Measurements from ENCODE around the gene CASZ1.

Gene CASZ1

DNA sequence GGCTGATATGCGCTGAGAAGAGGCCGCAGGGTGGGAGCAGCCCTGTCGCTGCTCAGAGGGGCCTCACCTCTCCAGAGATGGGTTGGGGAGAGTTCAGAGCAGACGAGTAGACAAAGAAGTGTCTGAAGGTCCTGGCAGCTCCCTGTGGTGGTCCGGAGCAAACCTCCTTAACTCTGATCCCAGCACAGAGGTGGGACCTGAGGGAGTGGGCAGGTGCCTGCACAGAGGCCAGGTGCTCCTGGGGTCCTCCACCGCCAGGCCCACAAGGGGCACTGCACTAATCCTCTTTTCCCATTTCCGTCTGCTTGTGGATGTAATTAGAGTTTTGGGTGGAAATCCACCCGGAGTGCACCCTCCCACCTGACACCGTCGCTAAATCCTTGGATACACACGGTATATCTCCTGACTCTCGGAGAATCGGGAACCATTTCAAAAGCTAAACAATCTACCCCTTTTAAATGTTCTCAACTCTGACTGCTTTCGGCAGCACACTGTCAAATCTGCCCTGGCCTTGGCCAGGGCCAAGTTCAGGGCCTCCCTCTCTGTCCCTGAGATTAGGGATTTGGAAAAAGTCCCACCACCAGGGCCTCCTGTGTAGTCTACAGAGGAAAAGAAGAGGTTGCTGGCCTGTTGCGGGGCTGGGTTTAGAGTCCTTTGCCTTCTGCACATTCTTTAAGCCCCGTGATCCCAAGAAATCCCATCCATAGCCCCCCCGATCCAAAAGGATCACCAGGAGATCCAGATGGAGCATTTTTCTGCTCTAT lies 22.4 kb downstream of the CASZ1 start:
- DNase-seq (ENCODE audit: low read depth), result no peak

- DNase-seq (ENCODE audit: low read depth), result no peak
Observed at GRCh38 chr1:10773376-10773775, 23.1 kb downstream of the CASZ1 start.

DNA sequence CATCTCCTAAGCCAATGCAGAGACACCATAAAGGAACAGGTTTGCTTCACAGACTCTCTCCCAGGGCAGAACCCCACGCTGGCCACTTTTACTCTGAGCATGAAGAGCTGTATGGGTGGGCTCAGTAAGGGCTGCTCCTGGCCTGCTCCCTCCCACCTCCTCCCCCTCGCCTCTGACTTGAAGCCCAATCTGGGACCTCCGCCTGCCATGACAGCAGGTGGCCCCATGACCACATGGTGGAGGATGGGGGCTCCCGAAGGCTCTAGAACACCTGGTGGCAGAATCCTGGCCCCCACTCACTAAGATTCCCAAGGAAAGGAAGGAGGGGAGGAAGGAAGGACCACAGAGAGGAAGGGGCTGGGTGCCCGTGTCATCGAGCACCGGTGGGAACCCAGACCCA lies 23.7 kb downstream of the CASZ1 start:
- DNase-seq (ENCODE audit: low read depth), result no peak

DNA sequence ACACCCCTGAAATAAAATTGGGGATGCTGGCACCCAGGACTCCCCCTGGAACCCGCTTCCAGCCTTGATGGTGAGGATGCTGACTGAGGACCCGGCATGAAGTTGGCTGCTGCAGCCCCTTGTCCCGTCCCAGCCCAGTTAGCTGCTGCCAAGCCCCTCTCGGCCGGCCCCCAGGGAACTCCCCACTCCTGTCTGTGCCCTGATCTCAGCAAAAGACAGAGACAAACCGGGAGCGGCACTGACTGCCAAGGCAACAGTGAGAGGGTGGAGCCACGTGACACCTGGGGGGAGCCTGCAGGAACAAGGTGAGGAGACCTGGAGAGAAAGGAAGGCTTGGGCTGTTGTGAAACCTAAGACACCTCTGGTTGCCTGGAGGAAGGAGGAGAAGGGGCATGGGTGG lies 24.7 kb downstream of the CASZ1 start:
- no peak for DNase-seq (ENCODE audit: low read depth)

DNA sequence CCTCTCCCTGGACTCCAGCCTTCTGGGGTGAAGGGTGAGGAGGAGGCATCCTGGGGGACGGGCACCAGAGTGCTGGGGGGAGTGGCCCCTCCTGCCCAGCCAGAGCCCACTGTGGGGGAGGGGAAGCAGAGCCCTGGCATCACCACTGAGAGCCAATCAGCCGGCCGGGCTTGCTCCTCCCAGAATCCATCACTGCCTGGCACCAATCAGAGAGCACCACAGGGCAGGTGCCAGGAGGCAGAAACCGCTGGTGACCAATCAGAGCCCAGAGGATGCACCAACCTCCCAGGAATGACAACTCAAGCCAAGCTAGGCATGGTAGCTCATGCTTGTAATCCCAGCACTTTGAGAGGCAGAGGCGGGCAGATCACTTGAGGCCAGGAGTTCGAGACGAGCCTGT lies 27.9 kb downstream of the CASZ1 start:
- no peak for DNase-seq (ENCODE audit: low read depth)

DNA sequence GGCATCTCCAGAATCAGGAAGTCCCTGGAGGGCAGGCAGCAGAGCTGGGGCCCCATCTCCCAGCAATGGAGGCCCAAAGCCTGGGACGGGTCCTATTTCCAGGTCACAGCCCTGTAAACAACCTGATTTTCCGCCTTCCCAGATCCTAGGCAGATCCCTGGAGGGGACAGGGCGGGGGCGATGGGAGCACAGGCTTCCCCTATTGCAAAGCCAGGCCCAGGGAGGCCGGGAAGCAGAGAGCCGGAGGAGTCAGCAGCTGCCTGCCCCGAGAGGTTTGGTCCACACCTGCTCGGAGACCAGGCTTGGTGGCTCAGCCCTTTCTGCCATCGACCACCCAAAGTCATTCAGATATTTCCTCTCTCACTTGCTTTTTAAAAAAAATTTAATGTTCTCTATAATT lies 29.2 kb downstream of the CASZ1 start:
- no peak for DNase-seq (ENCODE audit: low read depth)

- no peak for DNase-seq (ENCODE audit: low read depth)
Observed at GRCh38 chr1:10765734-10766478, 30.5 kb downstream of the CASZ1 start.

- DNase-seq (ENCODE audit: low read depth), result no peak
Observed at GRCh38 chr1:10765304-10765703, 31.1 kb downstream of the CASZ1 start.

- no peak for DNase-seq (ENCODE audit: low read depth)
Observed at GRCh38 chr1:10764296-10764798, 32.1 kb downstream of the CASZ1 start.

DNA sequence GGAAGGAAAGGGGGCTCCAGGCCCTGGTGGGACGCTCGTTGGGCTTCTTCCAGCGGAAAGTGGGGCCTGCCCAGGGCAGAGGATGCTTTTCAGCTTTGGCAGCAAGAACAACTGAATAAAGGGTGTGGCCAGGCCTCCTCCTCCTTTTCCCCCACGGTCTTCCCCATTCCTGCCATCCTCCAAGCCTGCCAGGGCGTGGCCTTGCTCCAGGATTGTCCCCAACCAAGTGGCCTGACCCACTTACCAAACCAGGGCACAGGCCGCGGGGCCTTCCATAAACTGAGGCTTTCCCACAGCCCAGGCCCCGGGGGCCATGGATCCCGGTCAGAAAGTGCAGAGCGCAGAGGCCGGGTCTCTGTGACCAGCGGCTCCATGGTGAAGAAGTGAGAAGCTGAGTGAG lies 33.6 kb downstream of the CASZ1 start:
- no peak for DNase-seq (ENCODE audit: low read depth)

- no peak for DNase-seq (ENCODE audit: low read depth)
Observed at GRCh38 chr1:10762153-10762523, 34.3 kb downstream of the CASZ1 start.

DNA sequence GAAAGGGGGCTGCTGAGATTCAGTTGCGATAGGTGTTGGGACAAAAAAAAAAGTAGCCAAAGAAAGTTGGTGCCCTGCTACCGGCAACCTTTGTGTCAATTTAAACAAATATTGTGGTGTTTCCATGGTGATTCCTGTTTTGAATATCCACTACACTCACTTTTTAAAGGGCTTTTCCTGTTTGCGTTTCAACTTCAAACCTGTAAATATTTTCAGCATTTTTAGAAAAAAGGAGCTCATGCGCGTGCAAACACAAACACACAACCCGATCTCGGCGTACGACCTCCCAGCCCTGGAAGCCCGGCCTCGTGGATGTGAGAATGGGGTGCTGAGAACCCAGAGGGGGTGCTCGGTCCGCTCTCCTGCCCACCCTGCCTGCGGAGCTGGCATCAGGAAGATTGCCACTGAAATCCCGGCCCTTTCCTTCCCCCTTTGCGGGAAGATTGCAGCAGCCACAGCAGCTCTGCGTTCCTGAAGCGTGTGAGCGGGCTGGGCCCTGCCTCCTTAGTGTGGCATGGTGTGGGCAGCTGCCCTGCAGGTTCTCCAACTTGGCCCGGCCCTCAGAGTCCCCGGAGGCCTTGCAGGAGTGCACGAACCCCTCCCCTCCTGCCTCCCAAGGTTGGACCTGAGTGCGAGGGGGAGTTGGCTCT lies 34.8 kb downstream of the CASZ1 start:
- no peak for DNase-seq (ENCODE audit: low read depth)

GRCh38 chr1:10760566-10761502 lies 35.6 kb downstream of the CASZ1 start:
- no peak for DNase-seq (ENCODE audit: low read depth)

- DNase-seq (ENCODE audit: low read depth), result no peak
Observed at GRCh38 chr1:10759413-10760200, 36.8 kb downstream of the CASZ1 start.

GRCh38 chr1:10756842-10757241 lies 39.6 kb downstream of the CASZ1 start:
- no peak for DNase-seq (ENCODE audit: low read depth)

DNA sequence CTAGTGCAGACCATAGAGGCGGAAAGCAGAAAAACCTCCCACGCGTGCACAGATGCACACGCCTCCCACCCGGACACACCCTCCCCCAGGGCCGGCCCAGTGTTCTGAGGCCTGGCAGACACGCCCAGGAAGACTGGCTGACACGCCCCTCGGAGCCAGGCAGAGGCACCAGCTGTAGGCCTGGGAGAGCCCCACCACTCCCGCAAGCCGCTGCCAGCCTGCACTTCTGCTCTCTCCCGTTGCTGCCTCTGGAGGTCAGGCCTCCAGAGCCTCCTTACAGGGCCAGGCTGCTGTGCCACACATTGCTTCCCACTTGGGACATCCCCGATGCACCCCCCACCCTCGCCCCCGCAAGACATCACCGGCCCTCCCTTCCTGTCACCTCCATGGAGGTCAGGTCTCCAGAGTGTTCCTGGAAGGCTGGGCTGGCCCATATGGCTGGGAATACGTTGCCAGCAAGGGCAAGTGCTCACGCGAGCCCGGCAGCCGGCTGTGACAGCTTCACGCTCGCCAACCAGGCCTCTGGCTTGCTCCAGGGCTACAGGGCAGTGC lies 40.4 kb downstream of the CASZ1 start:
- peak; percentile 35 for DNase-seq (ENCODE audit: low read depth)

DNA sequence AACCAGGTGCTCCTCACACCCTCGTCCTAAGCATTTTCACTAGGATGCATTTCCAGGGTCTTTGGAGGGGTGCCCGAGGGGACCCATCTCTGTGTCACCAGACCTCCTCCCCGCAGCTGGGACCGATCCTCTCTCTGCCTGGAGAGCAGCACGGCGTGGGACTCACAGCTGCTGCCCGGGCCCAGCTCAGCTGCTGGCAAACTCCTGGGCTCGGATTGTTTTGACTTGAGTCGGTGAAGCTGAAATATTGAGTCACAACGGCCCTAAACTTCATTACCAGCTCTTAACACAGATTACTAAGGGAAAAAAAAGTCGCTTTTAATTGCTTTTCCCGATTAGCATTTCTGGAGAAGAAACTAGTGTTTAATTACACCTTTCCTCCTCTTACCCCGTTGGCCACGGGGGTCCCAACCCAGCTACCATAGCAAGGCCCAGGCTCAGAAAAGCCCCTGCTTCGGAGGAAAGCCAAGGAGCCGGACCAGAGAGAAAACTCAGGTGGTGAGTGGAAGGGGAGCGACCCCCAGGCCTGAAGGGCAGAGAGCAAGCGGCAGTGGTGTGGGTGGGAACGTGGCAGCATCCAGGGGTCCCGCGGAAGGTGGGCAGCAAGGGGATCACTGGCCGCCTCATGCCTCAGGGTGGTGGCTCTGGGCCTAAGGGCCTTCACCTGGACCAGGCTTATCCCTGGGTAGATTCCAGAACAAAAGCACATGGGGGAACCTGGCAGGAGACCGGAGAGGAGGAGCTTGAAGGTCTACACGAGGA lies 41.7 kb downstream of the CASZ1 start:
- no peak for DNase-seq (ENCODE audit: low read depth)

DNA sequence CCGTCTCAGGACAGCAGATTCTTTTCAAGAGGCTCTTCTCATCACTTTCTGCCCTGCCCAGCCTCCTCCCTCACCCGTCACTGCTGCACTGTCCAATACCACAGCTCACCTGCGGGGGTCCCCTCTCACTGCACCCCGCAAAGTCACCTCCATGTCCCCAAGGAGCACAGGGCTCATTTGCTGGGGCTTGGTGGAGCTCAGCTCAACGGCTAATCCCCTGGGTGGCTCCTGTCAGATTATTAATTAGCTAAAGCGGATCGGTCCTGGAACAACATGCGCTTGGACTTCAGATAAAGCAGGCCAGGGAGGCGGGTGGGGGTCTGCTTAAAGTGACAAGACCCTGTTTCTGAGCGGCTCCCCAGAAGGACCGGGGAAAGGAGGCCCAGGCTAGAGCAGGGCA lies 43.1 kb downstream of the CASZ1 start:
- no peak for DNase-seq (ENCODE audit: low read depth)

DNA sequence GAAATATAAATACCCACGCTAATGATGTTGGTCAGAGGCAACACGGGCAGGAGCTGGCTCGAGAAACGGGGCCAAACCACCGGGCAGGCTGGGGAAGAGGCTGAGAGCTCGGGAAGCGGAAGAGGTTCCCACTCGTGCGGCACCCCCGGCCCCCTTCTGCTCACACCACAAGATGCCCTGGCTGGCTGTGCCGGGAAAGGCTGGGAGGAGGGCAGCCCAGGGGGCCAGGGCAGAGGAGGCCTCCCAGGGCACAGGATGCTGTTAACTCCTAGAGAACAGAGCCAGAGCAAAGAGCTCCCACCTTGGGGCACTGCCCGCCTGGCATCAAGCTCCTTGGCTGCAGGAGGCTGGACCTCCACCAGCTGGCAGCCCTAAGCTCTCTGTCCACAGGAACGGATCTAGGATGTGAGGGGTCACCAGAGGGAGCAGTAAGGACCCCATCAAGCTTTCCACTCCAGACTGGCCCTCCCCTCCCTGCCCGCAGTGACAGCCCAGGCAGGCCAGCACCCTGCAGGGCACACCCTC lies 44.8 kb downstream of the CASZ1 start:
- no peak for DNase-seq (ENCODE audit: low read depth)

DNA sequence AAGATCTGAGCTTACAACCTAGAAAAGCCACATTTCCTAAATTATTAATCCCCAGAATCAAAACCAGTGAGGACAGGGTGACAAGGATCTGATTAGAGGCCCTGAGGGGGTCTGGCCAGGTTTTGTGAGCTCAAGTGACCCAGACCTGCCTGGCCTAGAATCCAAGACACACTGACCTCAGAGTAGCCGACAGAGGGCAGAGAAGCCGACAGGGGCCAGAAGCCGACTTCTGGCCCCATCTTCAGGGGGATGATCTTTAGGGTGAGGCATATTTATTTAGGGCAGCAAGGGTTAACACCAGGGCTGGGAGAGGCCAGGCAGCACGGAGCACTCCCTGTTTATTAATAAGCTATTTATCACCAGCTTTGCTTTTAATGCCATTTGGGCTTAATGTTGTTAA lies 45.3 kb downstream of the CASZ1 start:
- DNase-seq (ENCODE audit: low read depth), result no peak

All from stimulated activated CD4-positive, alpha-beta T cell treated with anti-CD3 and anti-CD28 coated beads, Interleukin-2, amount 100 ng/mL, for 4 hours (primary cell).